HUES64 (cell line): ENCODE results near the gene AMDHD2. TPM values are rescaled to one million over a fixed set of nuclear protein-coding genes. Genes with fewer than 3 reads are reported as not detected.
A peak's percentile ranks its signal among the peaks of the same experiment; 100 is the strongest.

Experiments used
- H3K27ac ChIP-seq: 2 replicates; pipeline ENCODE4 v1.7.0; 2013; ENCODE audit warnings: low read depth, low read length, inconsistent platforms
- H3K27me3 ChIP-seq: 2 replicates; pipeline ENCODE4 v1.6.1; 2013; ENCODE audit warnings: mild to moderate bottlenecking, low read length; ENCODE audit not compliant: insufficient read depth
- H3K36me3 ChIP-seq: 2 replicates; pipeline ENCODE4 v1.6.1; 2013; ENCODE audit warnings: mild to moderate bottlenecking, low read length; ENCODE audit not compliant: insufficient read depth
- H3K4me1 ChIP-seq: 2 replicates; pipeline ENCODE4 v1.6.1; 2013; ENCODE audit warnings: mild to moderate bottlenecking, low read length, moderate library complexity; ENCODE audit not compliant: insufficient read depth
- H3K4me3 ChIP-seq: 2 replicates; pipeline ENCODE4 v1.5.1; 2013; ENCODE audit warnings: mild to moderate bottlenecking, low read length, moderate library complexity
- H3K9ac ChIP-seq: 2 replicates; pipeline ENCODE4 v1.6.1; 2013; ENCODE audit warnings: mild to moderate bottlenecking, low read depth, low read length
- H3K9me3 ChIP-seq: 2 replicates; pipeline ENCODE4 v1.6.1; 2013; ENCODE audit warnings: low read depth, low read length; ENCODE audit not compliant: insufficient read depth
- WGBS: fragments of 150-250, 120-280 bp; methylation state at CpG from one replicate; pipeline ENCODE4 v1.1.7; 2013; ENCODE audit warnings: missing lambda C conversion rate; 5-methylcytosine and 5-hydroxymethylcytosine counted together
- polyA plus RNA-seq, 2 experiments: library from polyadenylated mRNA; stranded (reverse); fragments of 50-300 nt; gene quantifications; one replicate each; pipeline ENCODE4 v1.2.3, GENCODE V29; 2013

The AMDHD2 gene, protein sequence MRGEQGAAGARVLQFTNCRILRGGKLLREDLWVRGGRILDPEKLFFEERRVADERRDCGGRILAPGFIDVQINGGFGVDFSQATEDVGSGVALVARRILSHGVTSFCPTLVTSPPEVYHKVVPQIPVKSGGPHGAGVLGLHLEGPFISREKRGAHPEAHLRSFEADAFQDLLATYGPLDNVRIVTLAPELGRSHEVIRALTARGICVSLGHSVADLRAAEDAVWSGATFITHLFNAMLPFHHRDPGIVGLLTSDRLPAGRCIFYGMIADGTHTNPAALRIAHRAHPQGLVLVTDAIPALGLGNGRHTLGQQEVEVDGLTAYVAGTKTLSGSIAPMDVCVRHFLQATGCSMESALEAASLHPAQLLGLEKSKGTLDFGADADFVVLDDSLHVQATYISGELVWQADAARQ
- 30.3 TPM for polyA plus RNA-seq (2013, experiment 1 of 2)
- polyA plus RNA-seq (2013, experiment 2 of 2) = 19.7 TPM

DNA sequence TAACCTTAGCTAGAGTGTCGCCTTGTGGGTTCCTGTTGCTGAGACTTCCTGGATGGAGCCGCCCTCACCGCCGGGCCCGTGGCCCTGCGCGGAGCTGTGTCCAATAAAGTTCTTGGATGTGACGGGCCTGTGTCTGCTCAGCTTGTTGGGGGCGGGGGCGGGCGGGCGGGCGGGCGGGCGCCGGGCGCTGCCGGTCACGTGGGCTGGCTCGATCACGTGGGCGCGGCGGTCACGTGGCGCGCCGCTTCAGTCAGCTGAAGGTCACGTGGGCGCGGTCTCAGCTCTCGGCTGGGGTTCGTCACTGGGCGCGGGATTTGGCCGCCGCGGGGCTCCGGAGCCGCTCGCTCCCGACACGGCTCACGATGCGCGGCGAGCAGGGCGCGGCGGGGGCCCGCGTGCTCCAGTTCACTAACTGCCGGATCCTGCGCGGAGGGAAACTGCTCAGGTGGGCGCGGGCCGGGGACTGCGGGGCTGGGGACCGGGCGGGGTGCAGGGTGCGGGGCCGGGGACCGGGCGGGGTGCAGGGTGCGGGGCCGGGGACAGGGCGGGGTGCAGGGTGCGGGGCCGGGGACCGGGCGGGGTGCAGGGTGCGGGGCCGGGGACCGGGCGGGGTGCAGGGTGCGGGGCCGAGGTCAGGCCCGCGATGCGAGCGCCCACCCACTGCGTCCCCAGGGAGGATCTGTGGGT lies at the start of gene AMDHD2:
TSS of gene AMDHD2 (plus strand) at position 275 of the 687 bp plus-strand sequence. CDS start at position 363, 88 bp downstream.
- no peaks in the 10 kb centered on the region for H3K9me3 ChIP-seq
- H3K9ac ChIP-seq = peak within 1 kb of the TSS; percentile 88
- H3K36me3 ChIP-seq = peaks cover 30% of the 10 kb centered on the region
- no peaks in the 10 kb centered on the region for H3K27me3 ChIP-seq
- under 1% methylated on average over 81 of the region's 83 CpGs for WGBS
- H3K4me3 ChIP-seq = peak within 1 kb of the TSS; percentile 70
- H3K4me1 ChIP-seq = peaks cover 11% of the 10 kb centered on the region; the same call in 1 of the 2 replicates
- peak within 1 kb of the TSS; percentile 62; the same call in 1 of the 2 replicates for H3K27ac ChIP-seq

DNA sequence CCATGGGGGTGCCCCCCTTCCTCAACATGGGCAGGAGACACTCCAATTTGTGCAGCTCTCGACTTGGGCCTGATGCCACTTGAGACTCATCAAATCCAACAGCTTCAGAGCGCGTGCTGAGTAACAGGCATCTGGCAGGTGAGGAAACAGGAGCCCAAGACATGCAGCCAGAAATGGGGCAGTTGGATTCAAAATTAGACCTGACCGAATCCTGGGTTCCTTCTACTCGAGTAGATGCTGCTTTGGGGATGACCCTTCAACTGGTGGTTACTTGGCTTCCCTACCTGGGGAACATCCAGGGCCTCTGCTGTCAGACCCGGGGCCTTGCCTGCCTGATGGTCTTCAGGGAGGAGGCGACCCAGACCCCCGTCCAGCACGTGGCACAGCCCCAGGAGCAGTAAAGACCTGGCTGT lies 49.6 kb upstream of the AMDHD2 start:
- WGBS = 46% methylated on average over 9 of the region's 9 CpGs
- Histone ChIP-seq H3K4me3 (peak overlapping the region; percentile 27), H3K9me3 (no peaks in the 10 kb centered on the region), H3K36me3 (no peaks in the 10 kb centered on the region), H3K27ac (no peak overlapping the region), H3K27me3 (peaks cover 65% of the 10 kb centered on the region), H3K4me1 (peaks cover 12% of the 10 kb centered on the region), H3K9ac (no peak overlapping the region)

DNA sequence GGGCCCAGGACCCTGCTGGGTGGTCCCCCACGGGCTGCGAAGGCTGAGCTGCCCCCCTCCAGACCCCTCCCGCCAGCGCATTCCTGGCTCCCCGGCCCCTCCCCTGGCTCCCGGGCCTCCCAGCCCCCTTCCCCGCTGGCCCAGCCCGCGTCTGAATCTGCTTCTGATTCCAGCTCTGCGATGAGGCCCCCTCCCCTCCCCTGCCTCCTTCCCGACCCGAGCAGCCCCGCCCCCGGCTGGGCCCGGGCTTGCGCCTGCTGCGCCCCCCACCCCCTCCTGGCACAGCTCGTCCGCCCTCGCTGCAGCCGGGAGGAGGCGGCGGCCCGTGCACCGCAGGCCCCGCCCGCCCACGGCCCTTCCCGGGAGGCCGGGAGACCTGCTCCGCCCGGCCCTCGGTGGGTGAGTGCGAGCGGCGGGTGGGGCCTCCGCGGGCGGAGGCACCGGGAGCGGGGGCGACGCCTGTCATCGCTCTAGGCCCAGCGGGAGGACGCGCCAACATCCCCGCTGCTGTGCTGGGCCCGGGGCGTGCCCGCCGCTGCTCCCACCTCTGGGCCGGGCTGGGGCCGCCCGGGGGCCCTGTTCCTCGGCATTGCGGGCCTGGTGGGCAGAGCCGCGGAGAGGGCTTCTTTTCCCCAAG lies 49.0 kb upstream of the AMDHD2 start, which contains the start of gene NTN3:
TSS of gene NTN3 (plus strand) at position 282 of the 637 bp plus-strand sequence. CDS start 405 bp downstream, outside the sequence.
- no peaks in the 10 kb centered on the region for H3K9me3 ChIP-seq
- under 1% methylated on average over 57 of the region's 59 CpGs for WGBS
- peak within 1 kb of the TSS; percentile 44 for H3K4me3 ChIP-seq
- no peak within 1 kb of the TSS for H3K27ac ChIP-seq
- no peaks in the 10 kb centered on the region for H3K36me3 ChIP-seq
- H3K9ac ChIP-seq = 0 out of 2 replicates have a peak within 1 kb of the TSS, but pooled peaks have one; percentile 9
- peaks cover 12% of the 10 kb centered on the region for H3K4me1 ChIP-seq
- H3K27me3 ChIP-seq = peaks cover 70% of the 10 kb centered on the region

DNA sequence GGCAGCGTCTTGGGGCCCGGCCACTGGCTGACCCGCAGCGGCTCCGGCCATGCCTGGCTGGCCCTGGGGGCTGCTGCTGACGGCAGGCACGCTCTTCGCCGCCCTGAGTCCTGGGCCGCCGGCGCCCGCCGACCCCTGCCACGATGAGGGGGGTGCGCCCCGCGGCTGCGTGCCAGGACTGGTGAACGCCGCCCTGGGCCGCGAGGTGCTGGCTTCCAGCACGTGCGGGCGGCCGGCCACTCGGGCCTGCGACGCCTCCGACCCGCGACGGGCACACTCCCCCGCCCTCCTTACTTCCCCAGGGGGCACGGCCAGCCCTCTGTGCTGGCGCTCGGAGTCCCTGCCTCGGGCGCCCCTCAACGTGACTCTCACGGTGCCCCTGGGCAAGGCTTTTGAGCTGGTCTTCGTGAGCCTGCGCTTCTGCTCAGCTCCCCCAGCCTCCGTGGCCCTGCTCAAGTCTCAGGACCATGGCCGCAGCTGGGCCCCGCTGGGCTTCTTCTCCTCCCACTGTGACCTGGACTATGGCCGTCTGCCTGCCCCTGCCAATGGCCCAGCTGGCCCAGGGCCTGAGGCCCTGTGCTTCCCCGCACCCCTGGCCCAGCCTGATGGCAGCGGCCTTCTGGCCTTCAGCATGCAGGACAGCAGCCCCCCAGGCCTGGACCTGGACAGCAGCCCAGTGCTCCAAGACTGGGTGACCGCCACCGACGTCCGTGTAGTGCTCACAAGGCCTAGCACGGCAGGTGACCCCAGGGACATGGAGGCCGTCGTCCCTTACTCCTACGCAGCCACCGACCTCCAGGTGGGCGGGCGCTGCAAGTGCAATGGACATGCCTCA lies 48.3 kb upstream of the AMDHD2 start:
- H3K27me3 ChIP-seq = peaks cover 77% of the 10 kb centered on the region

DNA sequence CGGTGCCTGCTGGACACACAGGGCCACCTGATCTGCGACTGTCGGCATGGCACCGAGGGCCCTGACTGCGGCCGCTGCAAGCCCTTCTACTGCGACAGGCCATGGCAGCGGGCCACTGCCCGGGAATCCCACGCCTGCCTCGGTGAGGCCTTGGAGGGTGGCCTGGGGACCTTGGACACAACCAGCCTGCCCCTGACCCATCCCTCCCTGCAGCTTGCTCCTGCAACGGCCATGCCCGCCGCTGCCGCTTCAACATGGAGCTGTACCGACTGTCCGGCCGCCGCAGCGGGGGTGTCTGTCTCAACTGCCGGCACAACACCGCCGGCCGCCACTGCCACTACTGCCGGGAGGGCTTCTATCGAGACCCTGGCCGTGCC lies 47.7 kb upstream of the AMDHD2 start:
- H3K36me3 ChIP-seq = no peaks in the 10 kb centered on the region
- peaks cover 80% of the 10 kb centered on the region for H3K27me3 ChIP-seq
- no peak overlapping the region for H3K9ac ChIP-seq
- peaks cover 12% of the 10 kb centered on the region for H3K4me1 ChIP-seq
- H3K27ac ChIP-seq = no peak overlapping the region
- WGBS = 94% methylated on average over 27 of the region's 27 CpGs
- no peak overlapping the region for H3K4me3 ChIP-seq
- no peaks in the 10 kb centered on the region for H3K9me3 ChIP-seq

More for the DNA sequence above, 48.3 kb upstream of the AMDHD2 start:
- 34% methylated on average over 61 of the region's 61 CpGs for WGBS
- no peaks in the 10 kb centered on the region for H3K36me3 ChIP-seq
- H3K4me3 ChIP-seq = peak overlapping the region; percentile 44
- H3K9ac ChIP-seq = 0 out of 2 replicates have a peak overlapping the region, but pooled peaks have one; percentile 9
- H3K9me3 ChIP-seq = no peaks in the 10 kb centered on the region
- H3K27ac ChIP-seq = no peak overlapping the region
- H3K4me1 ChIP-seq = peaks cover 12% of the 10 kb centered on the region

DNA sequence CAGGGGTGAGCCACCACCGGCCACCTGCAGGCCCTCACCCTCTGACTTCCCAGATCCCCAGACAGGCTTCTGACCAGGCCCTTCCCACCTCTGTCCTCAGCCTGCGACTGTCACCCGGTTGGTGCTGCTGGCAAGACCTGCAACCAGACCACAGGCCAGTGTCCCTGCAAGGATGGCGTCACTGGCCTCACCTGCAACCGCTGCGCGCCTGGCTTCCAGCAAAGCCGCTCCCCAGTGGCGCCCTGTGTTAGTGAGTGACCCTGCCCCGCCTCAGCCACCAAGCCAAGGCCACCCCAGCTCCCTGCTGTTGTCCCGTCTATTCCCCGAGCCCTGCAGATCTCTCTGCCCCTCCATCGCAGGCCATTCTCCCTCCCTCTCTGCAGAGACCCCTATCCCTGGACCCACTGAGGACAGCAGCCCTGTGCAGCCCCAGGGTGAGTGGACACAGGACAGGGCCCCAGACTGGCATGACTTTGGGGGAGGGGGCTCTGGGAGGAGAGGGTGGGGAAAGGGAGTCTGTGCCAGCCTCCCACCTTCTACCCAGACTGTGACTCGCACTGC lies 47.2 kb upstream of the AMDHD2 start:
- no peak overlapping the region for H3K27ac ChIP-seq

DNA sequence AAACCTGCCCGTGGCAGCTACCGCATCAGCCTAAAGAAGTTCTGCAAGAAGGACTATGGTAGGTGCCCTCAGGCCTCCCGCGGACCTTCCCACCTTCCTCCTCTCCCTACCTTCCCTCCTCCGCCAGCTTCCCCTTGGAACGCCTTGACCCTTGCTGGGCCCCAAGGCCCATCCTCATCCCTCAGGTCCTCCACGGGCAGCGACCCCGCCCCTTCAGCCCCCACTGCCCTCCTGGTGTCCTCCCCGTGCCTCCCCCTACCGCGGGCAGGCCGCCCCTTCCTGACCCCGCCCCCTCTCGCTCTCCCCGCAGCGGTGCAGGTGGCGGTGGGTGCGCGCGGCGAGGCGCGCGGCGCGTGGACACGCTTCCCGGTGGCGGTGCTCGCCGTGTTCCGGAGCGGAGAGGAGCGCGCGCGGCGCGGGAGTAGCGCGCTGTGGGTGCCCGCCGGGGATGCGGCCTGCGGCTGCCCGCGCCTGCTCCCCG lies 46.7 kb upstream of the AMDHD2 start:
- H3K27ac ChIP-seq = no peak overlapping the region
- H3K27me3 ChIP-seq = peaks cover 72% of the 10 kb centered on the region
- no peaks in the 10 kb centered on the region for H3K36me3 ChIP-seq
- H3K9ac ChIP-seq = no peak overlapping the region
- WGBS = 4% methylated on average over 49 of the region's 49 CpGs
- H3K4me3 ChIP-seq = peak overlapping the region; percentile 77
- peaks cover 12% of the 10 kb centered on the region for H3K4me1 ChIP-seq
- H3K9me3 ChIP-seq = no peaks in the 10 kb centered on the region

More for the DNA sequence above, 47.2 kb upstream of the AMDHD2 start:
- 82% methylated on average over 14 of the region's 14 CpGs for WGBS
- H3K27me3 ChIP-seq = peaks cover 78% of the 10 kb centered on the region
- H3K4me3 ChIP-seq = peak overlapping the region; percentile 77; the same call in 1 of the 2 replicates
- peaks cover 12% of the 10 kb centered on the region for H3K4me1 ChIP-seq
- no peak overlapping the region for H3K9ac ChIP-seq
- H3K36me3 ChIP-seq = no peaks in the 10 kb centered on the region
- no peaks in the 10 kb centered on the region for H3K9me3 ChIP-seq

DNA sequence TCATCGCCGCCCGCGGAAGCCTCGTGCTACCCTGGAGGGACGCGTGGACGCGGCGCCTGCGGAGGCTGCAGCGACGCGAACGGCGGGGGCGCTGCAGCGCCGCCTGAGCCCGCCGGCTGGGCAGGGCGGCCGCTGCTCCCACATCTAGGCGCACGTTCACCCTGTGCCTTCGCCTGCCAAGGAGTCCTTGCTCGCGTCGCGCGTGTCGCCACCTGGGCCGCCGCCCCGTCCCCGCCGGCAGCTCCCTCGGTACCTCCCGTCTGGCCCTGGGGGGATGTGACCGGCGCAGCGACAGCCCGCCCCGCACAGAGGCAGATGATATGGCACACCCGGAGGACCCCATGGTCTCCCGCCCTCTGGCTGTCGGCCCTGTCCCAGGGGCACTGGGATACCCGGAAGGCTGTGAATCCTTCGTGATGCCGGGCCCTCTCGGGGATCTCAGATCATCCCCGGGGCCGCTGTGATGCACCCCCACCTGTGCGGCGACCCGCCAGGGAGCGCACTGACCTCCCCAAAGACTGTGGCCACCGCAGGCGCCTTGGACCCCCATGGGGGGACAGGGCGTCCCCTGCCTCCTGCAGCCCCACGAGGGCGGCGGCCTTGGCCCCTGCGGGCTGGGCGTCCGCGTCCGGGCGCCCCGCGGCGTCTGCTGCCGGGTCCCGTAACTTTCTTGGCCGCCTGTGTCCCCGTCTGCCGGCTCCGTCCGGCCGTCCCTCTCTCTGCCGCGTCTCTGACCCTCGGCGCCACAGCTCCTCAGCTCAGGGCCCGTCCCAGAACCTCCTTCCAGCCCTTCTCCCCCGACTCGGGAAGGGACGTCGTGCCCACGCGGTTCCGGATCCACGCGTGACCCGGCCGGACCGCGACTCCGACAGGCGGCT lies 45.9 kb upstream of the AMDHD2 start:
- peak overlapping the region; percentile 77 for H3K4me3 ChIP-seq
- H3K36me3 ChIP-seq = no peaks in the 10 kb centered on the region
- no peaks in the 10 kb centered on the region for H3K9me3 ChIP-seq
- H3K9ac ChIP-seq = peak overlapping the region; percentile 67; the same call in 1 of the 2 replicates
- H3K4me1 ChIP-seq = peaks cover 8% of the 10 kb centered on the region
- WGBS = under 1% methylated on average over 100 of the region's 100 CpGs
- H3K27ac ChIP-seq = no peak overlapping the region
- peaks cover 66% of the 10 kb centered on the region for H3K27me3 ChIP-seq

DNA sequence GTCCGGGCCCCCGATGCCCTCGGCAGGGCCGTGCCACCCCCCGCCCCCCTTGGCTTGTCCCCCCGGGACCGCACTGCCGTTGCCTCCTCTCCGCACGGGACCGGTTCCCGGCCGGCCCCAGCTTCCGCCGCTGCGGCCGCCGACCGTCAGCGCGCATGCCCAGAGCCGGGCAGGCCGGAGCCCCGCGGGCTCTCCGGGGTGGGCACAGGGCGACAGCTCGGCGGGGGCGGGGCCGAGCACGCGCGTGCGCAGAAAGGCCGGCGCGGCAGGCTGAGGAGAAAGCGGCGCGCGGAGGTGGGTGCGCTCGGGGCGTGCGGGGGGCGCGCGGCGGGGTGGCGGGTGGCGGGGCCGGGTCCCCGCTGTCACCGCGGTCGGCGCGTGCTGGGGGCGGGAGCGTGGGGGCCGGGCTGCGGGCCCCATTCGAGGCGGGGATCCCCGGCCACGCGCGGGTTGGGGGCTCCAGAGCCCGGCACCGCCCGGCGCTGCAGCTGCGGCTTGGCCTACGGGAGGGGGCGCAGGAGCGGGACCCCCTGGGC lies 45.2 kb upstream of the AMDHD2 start, which contains the start of gene TBC1D24:
TSS of gene TBC1D24 (plus strand) at position 251 of the 536 bp plus-strand sequence. CDS start 21,022 bp downstream, outside the sequence.
- H3K4me3 ChIP-seq = peak within 1 kb of the TSS; percentile 77
- H3K4me1 ChIP-seq = 0 out of 2 replicates have a peak, but pooled peaks cover 3% of the 10 kb centered on the region
- H3K27ac ChIP-seq = no peak within 1 kb of the TSS
- peak within 1 kb of the TSS; percentile 67; the same call in 1 of the 2 replicates for H3K9ac ChIP-seq
- H3K9me3 ChIP-seq = no peaks in the 10 kb centered on the region
- 1% methylated on average over 77 of the region's 77 CpGs for WGBS
- H3K36me3 ChIP-seq = no peaks in the 10 kb centered on the region
- peaks cover 59% of the 10 kb centered on the region for H3K27me3 ChIP-seq
